ENCODE data around the gene KRT31.

The KRT31 gene

DNA sequence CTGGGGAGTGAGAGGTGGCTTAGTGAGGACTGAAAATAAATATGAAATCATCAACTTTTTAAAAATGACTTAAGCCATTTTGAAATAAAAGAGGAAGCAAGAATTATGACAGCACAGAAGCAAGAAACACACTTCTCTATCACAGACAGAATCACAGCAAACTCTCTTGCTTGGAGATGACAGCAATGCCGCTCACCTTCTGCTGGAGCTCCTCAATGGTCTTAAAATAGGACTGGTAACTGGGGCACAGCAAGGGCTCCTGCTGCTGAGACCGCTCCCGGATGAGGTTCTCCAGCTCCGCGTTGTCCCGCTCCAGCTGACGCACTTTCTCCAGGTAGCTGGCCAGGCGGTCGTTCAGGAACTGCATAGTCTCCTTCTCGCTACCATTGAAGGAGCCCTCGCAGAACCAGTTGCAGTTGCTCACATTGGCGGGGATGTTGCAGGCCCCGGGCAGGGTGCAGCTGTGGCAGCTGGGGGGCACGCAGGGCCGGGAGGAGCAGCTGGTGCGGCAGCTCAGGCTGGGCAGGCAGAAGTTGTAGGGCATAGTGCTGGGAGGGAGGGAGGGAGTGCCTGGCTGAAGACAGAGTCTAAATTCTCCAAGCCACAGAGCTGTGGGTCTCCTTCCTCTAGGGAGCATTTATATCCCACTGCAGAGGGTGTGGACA, at the start of gene KRT31:
Gene KRT31 (minus strand): TSS at position 613 of the 665 bp plus-strand sequence. CDS start 69 bp downstream, at position 544.
- peaks cover 8% of the 10 kb centered on the region for H3K4me1 ChIP-seq (ENCODE audit: insufficient read depth, poor library complexity, severe bottlenecking)
- H3K36me3 ChIP-seq (ENCODE audit: low read depth) = no peaks in the 10 kb centered on the region
- DNase-seq (ENCODE audit: low spot score) = no peak
- no peak within 1 kb of the TSS for H3K4me3 ChIP-seq (ENCODE audit: severe bottlenecking)
- H3K27ac ChIP-seq (ENCODE audit: poor library complexity, severe bottlenecking) = no peak within 1 kb of the TSS
- H3K27me3 ChIP-seq (ENCODE audit: insufficient read depth, poor library complexity, severe bottlenecking) = no peaks in the 10 kb centered on the region
- no peak for TF ChIP-seq CTCF (IDR thresholded peaks at IDR 0.05; ENCODE audit: poor library complexity, severe bottlenecking)
- no peak for ATAC-seq (ENCODE audit: low read depth)
- no peaks in the 10 kb centered on the region for H3K9me3 ChIP-seq (ENCODE audit: severe bottlenecking)

DNA sequence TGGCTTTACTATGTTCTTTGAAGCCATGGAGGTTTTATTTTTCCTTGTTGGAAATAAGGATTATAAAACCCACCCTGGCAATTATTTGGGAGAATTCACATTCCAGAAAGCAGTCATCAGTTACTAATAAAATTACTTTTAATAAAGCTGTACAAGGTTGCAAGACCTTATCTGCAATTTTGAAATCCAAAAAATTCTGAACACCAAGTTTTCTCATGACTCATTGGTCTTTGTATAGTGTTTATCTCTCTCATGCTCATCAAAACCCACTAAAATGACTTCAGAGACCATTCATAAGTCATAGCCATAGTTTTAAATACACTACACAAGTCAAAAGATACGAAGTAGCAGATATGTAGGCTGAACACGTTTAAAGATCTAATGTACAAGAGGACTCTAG, 49.4 kb upstream of the KRT31 start:
- Histone ChIP-seq H3K27me3 (ENCODE audit: insufficient read depth, poor library complexity, severe bottlenecking) (no peaks in the 10 kb centered on the region), H3K4me1 (ENCODE audit: insufficient read depth, poor library complexity, severe bottlenecking) (no peaks in the 10 kb centered on the region), H3K27ac (ENCODE audit: poor library complexity, severe bottlenecking) (no peak overlapping the region), H3K9me3 (ENCODE audit: severe bottlenecking) (no peaks in the 10 kb centered on the region), H3K36me3 (ENCODE audit: low read depth) (no peaks in the 10 kb centered on the region), H3K4me3 (ENCODE audit: severe bottlenecking) (no peak overlapping the region)
- ATAC-seq (ENCODE audit: low read depth) (peak; percentile 29; the same call in 1 of the 3 replicates), DNase-seq (ENCODE audit: low spot score) (no peak)
- no peak for TF ChIP-seq CTCF (IDR thresholded peaks at IDR 0.05; ENCODE audit: poor library complexity, severe bottlenecking)

- no peaks in the 10 kb centered on the region for H3K36me3 ChIP-seq (ENCODE audit: low read depth)
- ATAC-seq (ENCODE audit: low read depth) (no peak), DNase-seq (ENCODE audit: low spot score) (no peak)
- H3K4me3 ChIP-seq (ENCODE audit: severe bottlenecking) = no peak overlapping the region
- H3K27ac ChIP-seq (ENCODE audit: poor library complexity, severe bottlenecking) = no peak overlapping the region
- TF ChIP-seq CTCF (IDR thresholded peaks at IDR 0.05; ENCODE audit: poor library complexity, severe bottlenecking) = no peak
- no peaks in the 10 kb centered on the region for H3K4me1 ChIP-seq (ENCODE audit: insufficient read depth, poor library complexity, severe bottlenecking)
- H3K9me3 ChIP-seq (ENCODE audit: severe bottlenecking) = no peaks in the 10 kb centered on the region
- H3K27me3 ChIP-seq (ENCODE audit: insufficient read depth, poor library complexity, severe bottlenecking) = no peaks in the 10 kb centered on the region
These were observed 47.2 kb upstream of the KRT31 start for GRCh38 chr17:41444640-41445039.

- H3K4me1 ChIP-seq (ENCODE audit: insufficient read depth, poor library complexity, severe bottlenecking) = no peaks in the 10 kb centered on the region
- no peaks in the 10 kb centered on the region for H3K9me3 ChIP-seq (ENCODE audit: severe bottlenecking)
- no peaks in the 10 kb centered on the region for H3K36me3 ChIP-seq (ENCODE audit: low read depth)
- H3K4me3 ChIP-seq (ENCODE audit: severe bottlenecking) = no peak overlapping the region
- TF ChIP-seq CTCF (IDR thresholded peaks at IDR 0.05; ENCODE audit: poor library complexity, severe bottlenecking) = no peak
- no peaks in the 10 kb centered on the region for H3K27me3 ChIP-seq (ENCODE audit: insufficient read depth, poor library complexity, severe bottlenecking)
- DNase-seq (ENCODE audit: low spot score) (no peak), ATAC-seq (ENCODE audit: low read depth) (no peak)
- H3K27ac ChIP-seq (ENCODE audit: poor library complexity, severe bottlenecking) = no peak overlapping the region
These were observed 46.8 kb upstream of the KRT31 start for GRCh38 chr17:41444186-41444585.

GRCh38 chr17:41442739-41443138, 45.3 kb upstream of the KRT31 start:
- DNase-seq (ENCODE audit: low spot score) (no peak), ATAC-seq (ENCODE audit: low read depth) (no peak)
- Histone ChIP-seq H3K27ac (ENCODE audit: poor library complexity, severe bottlenecking) (no peak overlapping the region), H3K36me3 (ENCODE audit: low read depth) (no peaks in the 10 kb centered on the region), H3K9me3 (ENCODE audit: severe bottlenecking) (no peaks in the 10 kb centered on the region), H3K27me3 (ENCODE audit: insufficient read depth, poor library complexity, severe bottlenecking) (no peaks in the 10 kb centered on the region), H3K4me3 (ENCODE audit: severe bottlenecking) (no peak overlapping the region), H3K4me1 (ENCODE audit: insufficient read depth, poor library complexity, severe bottlenecking) (no peaks in the 10 kb centered on the region)
- no peak for TF ChIP-seq CTCF (IDR thresholded peaks at IDR 0.05; ENCODE audit: poor library complexity, severe bottlenecking)

Measured in RWPE2 (cell line).